ENCODE data around the gene SEMA6D.
"Not testable (repeated sequence)": the region's sequence is repeated elsewhere in the genome, so short reads cannot be mapped to it uniquely, and the experiment has no call there.

Gene SEMA6D

DNA sequence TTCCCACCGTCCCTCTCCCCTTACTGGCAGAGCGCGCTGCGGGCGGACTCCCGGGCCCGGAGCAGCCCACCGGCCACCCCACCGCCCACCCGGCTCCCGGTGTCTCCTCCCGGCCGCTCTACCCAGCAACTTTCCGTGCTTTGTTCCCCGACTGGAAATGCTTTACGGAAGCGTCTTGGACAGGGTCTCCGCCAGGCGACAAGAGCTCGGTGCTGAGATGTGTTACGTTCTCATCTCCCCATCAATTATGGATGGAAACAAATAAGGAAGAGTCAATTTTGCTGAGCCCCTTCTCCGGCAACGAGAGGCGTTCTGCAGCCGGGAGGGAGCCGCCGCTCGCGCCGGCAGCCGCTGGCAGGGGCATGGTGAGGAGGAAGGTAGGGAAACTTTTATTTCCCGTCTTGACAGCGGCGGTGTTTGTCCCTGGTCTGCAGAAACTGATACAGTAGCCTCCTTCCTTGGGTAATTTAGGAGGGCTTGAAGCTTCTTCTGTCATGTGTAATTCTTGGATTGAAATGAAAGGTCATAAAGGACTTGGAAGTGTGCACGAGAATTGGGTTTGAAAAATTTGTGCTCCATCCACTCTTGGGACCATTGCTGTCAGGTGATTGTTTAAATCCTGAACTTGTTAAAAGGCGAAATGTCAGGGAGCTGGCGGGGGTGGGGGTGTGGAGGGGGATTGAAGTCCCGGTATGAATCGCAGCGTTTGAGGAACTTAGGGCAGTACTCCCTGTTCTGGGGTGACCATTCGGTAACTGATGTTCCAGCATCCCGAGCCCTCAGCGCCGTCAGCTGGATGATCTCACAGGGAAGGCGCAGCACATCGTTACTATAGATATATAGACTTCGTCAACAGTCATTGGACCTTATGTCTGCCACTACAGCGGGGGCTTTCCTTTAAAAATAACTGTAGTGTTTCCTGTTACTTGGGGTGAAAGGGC is 1.5 kb downstream of the SEMA6D start:
- no peak for DNase-seq

DNA sequence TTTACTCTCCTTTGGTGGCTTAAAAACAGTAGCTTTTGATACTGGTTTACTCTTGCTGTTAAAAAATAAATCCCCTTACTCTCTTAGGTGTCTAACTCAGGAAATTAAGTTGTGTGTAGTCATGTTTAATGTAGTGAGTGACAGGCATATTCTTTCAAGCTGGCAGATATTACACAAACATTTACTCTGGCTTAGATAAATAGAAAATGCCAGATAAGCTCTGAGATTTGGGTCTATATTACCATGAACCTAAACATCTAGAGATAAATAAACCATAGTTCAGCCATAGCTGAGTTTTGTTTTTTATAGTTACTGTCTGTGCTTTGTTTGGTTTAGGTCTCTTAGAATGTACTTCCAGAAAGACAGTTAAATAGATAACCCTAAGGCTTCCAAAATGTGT is 2.4 kb downstream of the SEMA6D start:
- no peak for DNase-seq

DNA sequence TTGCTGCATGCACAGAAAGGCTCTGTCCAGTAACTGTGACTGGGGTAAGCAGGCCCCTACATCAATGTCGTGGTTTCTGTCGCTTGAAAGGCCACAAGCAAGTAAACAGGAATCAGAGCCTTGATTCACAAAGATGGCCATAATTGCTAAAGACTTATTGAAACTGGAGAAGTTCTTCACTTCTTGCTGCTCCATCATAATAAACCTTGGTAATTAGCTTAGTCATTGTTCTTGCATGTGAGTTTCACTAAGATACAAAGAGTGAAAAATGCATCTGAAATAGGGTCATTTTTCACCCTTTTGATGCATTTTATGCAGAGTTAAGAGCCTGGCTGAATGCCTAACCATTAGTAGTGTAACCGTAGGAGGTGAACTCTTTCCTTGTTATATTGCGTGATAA is 3.2 kb downstream of the SEMA6D start:
- no peak for DNase-seq

DNA sequence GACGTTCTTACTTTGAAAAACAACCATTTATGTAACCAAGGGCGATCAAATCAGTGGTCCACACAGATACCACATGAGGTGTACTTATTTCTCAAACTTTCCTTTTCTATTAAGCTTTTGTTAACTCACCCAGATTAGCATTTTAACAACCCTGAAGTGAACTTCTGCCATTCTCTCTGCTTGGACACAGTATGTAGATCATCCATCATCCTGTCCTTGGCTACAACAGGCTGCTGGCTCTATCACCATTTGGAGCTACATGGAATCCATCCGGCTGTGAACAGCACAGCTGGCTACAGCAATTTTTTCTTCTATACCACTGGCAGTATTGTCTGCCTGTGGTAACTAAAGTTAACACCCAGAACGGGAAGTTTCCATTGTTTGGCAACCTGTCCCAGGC is 4.4 kb downstream of the SEMA6D start:
- no peak for DNase-seq

DNA sequence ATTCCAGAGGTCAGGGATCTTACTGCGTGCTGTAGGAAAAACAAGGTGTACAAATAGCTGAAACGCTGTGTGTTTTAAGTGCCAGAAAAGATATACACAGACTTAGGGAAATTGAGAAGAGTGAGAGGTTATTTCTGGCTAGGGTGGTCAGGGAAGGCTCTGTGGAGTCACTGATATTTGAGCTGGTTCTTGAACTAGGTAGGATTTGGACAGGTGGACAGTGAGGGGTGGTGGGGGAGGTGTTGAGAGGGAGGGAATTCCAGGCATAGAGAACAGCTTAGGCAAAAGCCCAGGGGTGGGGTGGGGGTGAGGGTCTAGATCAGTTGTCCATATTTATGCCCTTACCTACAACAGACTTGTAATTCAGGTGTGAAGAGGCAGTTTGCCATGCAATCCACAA is 7.0 kb downstream of the SEMA6D start:
- DNase-seq = no peak

DNA sequence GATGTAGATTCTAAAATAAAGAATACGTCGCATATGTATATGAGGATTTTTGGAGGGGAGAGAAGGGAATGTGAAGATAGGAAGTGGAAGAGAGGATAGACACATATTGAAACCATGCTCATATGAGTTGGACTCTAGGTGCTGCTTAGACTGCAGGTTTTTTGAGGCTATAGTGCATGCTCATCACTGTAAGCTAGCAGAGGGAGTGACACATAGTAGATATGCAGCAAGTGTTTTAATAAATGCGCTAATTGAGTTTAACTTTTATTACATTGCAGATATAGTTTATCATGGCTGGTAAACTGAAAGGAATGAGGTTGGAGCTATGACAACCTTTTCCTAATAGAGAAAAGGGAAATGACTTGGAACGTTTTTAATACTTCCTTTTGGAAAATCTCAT is 7.7 kb downstream of the SEMA6D start:
- DNase-seq = no peak

DNA sequence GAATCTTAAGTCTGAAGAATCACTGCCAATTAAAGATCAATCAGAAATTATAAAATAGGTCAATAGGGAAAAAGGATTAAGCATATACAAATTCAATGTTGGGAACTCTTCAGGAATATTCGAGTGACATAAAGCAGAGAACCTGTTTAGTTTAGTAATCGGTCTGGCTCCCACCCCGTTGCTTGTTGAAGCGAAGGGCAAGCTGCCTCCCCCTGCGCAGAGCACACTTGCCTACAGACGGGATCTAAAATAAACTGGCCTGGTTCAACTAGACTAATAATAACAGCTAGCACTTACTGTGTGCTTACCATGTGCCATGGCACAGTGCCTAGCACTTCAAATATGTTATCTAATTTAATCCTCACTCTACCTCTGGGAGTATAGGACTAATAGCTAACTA is 8.6 kb downstream of the SEMA6D start:
- no peak for DNase-seq

DNA sequence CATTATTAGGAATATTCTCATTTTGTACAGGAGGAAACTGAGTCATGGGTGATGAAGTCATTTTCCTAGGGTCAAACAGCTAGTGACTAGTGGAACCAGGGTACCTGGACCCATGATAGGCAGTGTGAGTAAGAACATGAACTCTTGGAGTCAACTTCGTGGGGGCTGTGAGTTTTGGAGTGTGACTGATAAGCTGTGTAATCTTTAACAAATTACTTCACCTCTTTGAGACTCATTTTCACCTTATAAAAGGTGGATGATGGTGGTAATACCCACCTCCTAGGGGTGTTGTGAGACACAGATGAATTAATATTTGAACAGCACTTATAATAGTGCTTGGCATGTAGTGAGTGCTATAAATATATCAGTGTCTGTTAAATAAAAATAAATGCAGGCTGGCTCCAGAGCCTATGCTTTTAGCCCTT is 9.1 kb downstream of the SEMA6D start:
- DNase-seq = no peak

DNA sequence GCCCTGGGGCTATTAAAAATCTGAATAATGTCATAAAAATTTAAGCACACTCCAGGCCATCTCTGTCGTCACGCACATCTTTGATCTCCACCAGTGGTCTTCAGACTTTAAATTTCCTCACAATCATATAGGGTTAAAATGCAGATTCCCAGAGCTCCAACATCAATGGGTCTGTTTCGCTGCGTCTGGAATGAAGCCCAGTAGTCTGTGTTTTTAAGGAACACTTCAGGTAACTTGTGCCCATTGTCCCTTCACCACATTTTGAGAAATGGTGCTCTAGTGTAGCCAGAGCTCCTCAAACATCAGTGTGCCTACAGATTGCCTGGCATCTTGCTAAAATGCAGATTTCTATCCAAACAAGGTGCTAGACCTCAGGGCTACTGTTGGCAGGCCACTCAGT is 9.8 kb downstream of the SEMA6D start:
- DNase-seq = no peak

DNA sequence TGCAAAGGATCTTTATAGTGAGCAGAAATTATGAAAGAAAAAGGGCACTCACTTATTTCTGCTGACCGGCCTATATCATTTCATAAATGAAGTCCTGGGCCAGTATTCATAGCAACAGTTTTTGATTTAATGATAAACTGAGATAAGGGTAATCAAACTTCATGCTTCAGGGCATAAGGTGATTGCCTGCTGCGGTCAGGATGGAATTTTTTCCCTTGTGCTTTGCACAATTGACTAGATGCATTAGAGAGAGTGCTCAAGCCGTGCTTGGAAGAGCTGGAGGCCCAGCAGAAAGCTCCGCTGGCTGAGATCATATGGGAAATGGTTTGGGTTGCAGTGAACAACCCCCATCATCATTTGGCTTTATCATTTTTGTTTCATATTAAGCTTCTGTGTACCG is 10.4 kb downstream of the SEMA6D start:
- DNase-seq = no peak

DNA sequence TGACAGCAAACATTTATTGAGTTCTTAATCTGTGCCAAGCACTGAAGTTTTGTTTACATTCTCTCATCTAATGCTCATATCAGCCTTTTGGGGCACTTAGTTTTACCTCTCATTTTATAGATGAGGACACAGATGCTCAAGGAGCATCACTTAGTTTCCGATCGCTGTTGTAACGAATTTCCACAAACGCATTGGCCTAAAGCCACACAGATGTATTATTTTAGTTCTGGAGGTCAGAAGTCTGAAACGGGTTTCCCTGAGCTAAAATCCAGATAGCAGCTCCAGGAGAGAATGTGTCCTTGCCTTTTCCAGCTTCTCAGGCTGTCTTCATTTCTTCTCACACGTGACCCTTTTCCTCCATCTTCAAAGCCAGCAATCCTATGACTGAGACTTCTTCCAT is 11.1 kb downstream of the SEMA6D start:
- DNase-seq = no peak

DNA sequence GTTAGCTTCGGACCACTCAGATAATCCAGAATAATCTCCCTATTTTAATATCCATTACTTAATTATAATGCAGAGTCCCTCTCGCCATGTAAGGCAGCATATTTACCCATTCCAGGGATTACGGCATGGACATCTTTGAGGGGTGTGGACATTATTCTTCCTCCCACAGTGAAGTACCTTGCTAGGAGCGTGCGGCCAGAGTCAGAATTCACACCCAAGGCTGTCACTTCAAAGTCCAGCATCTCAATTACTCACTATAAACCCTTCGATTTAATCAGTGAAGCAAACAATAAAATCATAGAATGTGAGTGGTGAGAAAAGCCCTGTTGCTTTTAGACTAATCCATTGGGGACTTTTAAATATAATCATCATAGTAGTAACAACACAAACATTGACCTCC is 11.6 kb downstream of the SEMA6D start:
- no peak for DNase-seq

DNA sequence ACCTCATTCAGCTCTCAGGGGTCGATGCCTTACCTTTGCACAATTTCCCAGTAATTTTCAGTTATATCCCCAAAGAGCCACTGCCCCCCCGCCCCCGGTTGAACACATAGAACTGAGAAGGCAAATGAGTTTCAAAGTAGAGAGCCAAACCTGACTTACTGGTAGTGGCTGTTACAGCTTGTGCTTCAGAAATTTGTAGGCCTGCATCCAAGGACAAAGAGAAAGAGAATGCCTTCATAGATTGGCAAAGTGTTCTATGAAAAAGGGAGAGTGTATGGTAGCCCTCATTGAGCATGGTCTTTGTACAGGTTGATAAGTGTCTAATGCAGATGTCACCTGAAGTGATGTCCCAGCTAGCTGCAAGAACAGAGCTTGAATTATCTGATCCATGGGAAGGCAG is 13.9 kb downstream of the SEMA6D start:
- DNase-seq = no peak

DNA sequence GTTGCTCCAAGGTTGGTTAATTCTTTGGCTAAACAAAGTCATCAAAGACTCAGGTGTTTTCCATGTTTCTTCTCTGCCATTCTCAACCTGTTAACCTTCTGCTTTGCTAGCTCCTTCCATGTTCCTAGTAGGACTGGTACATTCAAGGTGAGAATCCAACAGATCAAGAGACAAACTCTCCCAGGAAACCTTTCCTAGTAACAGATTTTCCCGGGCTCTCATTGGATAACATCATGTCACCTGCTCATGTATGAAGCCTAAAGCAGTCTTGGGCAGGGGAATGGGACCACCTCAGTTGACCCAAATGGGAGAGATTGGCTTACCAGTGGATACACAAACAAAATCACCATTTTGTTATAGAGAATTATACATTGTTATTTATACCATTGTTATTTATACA is 14.9 kb downstream of the SEMA6D start:
- no peak for DNase-seq

DNA sequence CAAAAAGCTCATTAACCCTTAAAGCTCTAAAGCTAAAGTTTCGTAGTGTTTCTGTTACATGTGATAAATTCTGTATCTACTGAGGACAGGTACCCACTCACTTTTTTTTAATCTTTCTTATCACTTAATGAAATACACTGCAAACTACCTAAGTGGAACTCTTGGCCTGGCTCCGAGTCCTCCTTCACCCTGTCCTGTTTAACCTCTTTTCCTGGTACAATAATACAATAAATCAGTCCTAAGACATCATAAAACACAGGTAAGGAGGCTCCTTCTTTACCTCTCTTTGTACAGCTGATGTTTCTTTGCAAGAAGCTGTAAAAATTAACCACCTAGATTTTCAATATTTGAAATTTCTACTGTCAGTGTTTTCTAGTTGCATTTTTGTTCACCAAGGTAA is 15.8 kb downstream of the SEMA6D start:
- DNase-seq = no peak

DNA sequence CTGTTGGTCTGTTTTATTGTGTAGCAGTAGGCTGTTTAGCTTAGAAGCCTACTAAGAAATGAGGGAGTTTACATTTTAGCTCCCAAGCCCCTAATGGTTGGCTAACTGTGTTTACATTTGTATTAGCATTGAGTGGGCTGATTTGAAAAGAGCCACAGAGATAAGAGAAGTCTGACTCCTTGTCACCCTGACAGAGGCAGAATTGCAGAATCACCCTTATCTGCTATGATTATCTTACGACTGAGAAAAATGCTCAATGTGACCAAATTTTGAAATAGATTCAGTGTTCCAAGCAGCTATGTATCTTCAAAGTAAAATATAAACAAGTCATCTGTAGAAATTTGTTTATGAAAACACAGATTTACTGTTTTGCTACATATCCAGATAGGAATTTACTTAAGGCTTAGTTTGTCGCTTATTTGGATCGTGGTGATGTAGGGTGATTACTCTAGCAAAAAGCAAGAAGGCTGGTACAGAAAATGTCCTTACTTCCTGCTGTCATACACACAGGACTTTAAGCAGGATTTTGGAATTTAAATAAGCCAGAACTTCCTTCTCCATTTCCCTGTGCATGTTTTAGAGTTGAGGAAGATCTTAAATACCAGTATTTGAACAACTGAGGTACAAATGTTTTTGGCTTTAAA is 19.0 kb downstream of the SEMA6D start:
- no peak for DNase-seq

DNA sequence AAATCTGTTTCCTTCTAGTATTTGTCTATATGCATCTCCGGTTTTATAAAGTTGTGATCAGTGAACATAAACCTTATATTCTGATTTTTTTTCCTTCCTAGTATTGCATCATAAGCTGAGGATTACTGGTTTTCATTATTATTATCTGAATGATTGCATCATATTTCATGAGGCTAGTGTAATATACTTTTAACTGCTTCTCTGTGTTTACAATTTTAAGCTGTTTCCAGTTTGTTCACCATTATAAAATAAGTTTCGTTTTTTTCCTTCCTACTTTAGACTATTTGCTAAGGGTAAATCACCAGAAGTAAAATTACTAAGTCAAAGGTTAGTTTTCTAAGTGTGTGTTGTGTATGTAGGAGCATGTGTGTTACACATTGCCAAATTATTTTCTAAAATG is 20.2 kb downstream of the SEMA6D start:
- DNase-seq = no peak

DNA sequence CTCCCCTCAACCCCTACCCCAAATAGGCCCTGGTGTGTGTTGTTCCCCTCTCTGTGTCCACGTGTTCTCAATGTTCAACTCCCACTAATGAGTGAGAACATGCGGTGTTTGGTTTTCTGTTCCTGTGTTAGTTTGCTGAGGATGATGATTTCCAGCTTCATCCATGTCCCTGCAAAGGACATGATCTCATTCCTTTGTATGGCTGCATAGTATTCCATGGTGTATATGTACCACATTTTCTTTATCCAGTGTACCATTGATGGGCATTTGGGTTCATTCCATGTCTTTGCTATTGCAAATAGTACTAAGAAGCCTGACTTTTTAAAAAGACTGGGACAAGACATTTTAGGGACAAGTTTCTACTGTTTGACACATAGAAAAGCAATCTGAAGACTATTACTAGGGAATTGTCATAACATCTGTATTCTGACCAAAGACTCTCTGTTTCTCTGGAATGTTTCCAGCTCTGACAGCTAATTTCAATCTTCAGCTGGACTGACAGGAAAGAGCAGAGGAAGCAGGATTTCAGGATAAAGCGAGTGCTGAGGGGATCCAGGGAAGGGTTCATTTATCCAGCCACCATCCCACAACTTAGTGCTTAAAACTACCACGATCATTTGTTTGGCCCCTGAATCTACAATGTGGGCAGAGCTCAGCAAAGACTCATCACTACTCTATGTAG is 21.0 kb downstream of the SEMA6D start:
- not testable (repeated sequence) for DNase-seq

DNA sequence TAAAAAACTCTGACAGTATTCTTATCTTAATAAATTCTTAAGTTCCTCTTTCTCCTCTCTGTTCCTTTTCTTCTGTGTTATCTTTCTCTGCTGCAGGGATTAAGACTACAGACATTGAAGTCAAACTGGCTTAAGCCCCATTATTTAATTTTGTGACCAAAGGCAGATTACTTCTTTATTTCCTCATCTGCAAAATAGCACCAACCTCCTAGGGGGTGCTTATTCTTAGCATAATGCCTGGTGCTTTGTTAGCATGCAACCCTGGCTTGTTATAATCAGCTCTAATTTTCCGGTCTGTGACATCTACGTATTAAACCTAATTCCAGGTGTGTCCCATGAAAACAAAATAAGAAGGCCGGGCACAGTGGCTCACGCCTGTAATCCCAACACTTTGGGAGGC is 23.8 kb downstream of the SEMA6D start:
- no peak for DNase-seq

DNA sequence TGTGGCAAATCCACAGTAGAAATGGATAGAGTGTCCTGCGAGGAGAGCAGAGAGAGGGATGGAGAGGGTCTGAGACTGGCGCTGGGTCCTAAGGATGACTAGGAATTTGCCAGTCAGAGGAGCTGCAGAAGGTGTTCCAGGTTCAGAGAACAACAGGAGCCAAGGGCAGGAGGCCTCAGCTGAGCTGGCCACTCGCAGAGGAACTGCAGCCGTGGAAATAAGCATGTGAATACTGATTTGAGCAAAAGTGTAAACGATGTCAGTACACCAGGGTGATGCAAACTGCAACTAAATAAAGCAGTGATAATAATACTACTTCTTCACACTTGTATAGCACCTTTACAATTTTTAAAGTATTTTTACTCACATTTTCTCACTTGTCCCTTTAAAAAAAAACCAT is 24.6 kb downstream of the SEMA6D start:
- no peak for DNase-seq

DNA sequence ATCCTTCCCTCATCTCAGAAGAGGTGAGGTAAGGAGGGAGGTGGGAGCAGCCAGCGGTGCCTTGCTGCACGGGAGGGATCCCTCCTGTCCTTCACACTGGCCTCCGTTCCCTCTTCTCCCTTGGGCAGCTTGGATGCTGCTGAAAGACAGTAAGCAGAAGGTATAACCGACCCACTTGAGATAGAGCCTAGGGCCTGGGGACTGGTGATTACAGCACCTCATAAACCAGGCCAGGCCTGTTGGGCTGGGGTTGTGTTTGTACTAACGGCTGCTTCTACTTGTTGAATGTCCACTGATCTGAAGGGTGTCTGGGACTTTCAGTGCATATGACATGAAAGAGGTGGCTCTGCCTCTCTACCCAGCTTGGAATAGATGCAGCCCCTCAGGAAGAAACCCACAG is 25.0 kb downstream of the SEMA6D start:
- no peak for DNase-seq

DNA sequence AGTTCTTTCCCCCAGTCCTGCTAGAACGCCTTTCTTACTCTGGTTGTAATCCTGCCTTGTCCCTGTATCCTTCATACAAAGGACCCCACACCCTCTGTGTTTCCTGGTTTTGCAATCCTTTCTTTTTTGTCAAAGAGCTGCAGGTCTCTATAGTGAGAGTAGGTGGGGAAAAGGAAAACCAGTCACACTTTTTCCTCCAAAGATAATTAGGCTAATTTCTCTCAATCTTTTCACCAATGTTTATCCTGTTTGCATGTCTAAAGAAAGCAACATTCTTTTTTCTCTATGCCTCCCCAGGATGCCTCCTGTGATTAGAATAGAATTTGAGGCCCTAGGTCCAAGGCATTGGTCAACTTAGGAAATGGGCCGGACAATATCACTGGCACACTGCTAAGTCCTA is 25.4 kb downstream of the SEMA6D start:
- no peak for DNase-seq

DNA sequence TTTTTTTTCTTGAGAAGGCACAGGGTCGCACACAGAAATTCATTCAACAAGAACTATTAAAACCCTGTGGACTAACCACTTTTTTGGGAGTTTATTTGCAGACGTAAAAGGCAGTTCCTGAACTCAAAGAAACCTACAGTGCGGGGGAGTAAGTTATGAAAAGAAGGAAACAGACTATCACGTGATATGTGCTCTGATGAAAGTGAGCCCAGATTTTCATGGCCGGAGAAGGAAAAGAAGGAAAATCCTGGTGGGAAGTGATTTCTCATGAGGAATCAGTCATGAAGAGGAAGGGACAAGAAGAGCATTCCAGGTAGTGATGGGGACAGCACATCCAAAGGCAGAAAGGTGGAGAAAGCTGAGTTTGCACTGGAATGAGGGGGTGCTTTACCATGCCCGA is 26.1 kb downstream of the SEMA6D start:
- DNase-seq = no peak

DNA sequence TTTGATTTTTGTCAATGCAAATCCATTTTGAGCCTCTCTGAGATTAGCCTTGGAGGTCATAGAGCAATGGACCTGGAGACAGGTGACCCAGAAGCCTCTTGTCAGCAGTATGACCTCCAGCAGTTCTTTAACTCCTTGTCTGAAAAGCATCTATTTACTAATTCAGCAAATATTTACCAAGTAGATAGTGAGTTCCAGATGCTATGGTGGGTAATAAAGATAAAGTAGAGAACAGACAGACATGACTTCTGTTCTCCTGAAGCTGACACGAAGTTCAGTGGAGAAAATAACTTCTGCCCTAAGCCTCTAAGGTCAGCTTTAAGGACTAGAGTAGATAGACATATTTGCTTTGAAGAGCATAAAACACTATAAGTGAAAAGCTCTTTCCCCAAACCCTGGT is 26.6 kb downstream of the SEMA6D start:
- DNase-seq = no peak
